NCI-H2081 treated with DMSO at 0.1 percent for 48 hours (cell line): ENCODE results near the gene MMEL1.
A peak's percentile ranks its signal among the peaks of the same experiment; 100 is the strongest.
"Not testable (repeated sequence)": the region's sequence is repeated elsewhere in the genome, so short reads cannot be mapped to it uniquely, and the experiment has no call there.

Experiments
- DNase-seq: peaks from one replicate; lab custom pipeline; 2025; lab: John Stamatoyannopoulos, UW

The MMEL1 gene

GRCh38 chr1:2557482-2558400 lies 75.1 kb downstream of the MMEL1 start:
- no peak for DNase-seq

GRCh38 chr1:2556678-2557481 lies 75.9 kb downstream of the MMEL1 start:
- no peak for DNase-seq

GRCh38 chr1:2556277-2556677 lies 76.5 kb downstream of the MMEL1 start, which contains the start of gene TNFRSF14:
Gene TNFRSF14 (plus strand): TSS chr1:2556371. CDS start chr1:2556665, 294 bp downstream.
- no peak for DNase-seq

GRCh38 chr1:2555634-2556276 lies 77.1 kb downstream of the MMEL1 start:
- no peak for DNase-seq

GRCh38 chr1:2554621-2555387 lies 78.0 kb downstream of the MMEL1 start:
- DNase-seq, result no peak

- DNase-seq, result no peak
These were observed 78.8 kb downstream of the MMEL1 start for GRCh38 chr1:2553871-2554620.

- DNase-seq, result not testable (repeated sequence)
These were observed 79.7 kb downstream of the MMEL1 start for GRCh38 chr1:2553076-2553475.

GRCh38 chr1:2552189-2552588 lies 80.6 kb downstream of the MMEL1 start:
- DNase-seq, result no peak

GRCh38 chr1:2551544-2551943 lies 81.3 kb downstream of the MMEL1 start:
- not testable (repeated sequence) for DNase-seq

- DNase-seq, result not testable (repeated sequence)
These were observed 82.4 kb downstream of the MMEL1 start for GRCh38 chr1:2550309-2550861.

- not testable (repeated sequence) for DNase-seq
These were observed 83.3 kb downstream of the MMEL1 start for GRCh38 chr1:2549367-2550029.

GRCh38 chr1:2548068-2548589 lies 84.7 kb downstream of the MMEL1 start:
- no peak for DNase-seq

GRCh38 chr1:2547210-2548067 lies 85.4 kb downstream of the MMEL1 start:
- no peak for DNase-seq

- DNase-seq, result peak; percentile 49
These were observed 86.2 kb downstream of the MMEL1 start for GRCh38 chr1:2546515-2547209.

- peak; percentile 76 for DNase-seq
These were observed 86.9 kb downstream of the MMEL1 start for GRCh38 chr1:2545754-2546514.

GRCh38 chr1:2544875-2545640 lies 87.8 kb downstream of the MMEL1 start:
- no peak for DNase-seq
